ENCODE data around the gene PACC1.
"Not testable (repeated sequence)": the region's sequence is repeated elsewhere in the genome, so short reads cannot be mapped to it uniquely, and the experiment has no call there.

PACC1 gene

GRCh38 chr1:212396638-212397037 is 18.0 kb downstream of the PACC1 start:
- H3K27ac ChIP-seq (ENCODE audit: low read length), result no peak overlapping the region
- peaks cover 28% of the 10 kb centered on the region; the same call in 1 of the 2 replicates for H3K79me2 ChIP-seq (ENCODE audit: insufficient read depth, low read length)
- no peaks in the 10 kb centered on the region for H3K4me1 ChIP-seq (ENCODE audit: insufficient read depth, low read length)
- no peak overlapping the region for H2AFZ ChIP-seq (ENCODE audit: low read depth, low read length)
- H3K36me3 ChIP-seq (ENCODE audit: insufficient read depth, low read length), result peaks cover 41% of the 10 kb centered on the region
- no peak overlapping the region for H3K4me3 ChIP-seq (ENCODE audit: low read depth in 1 of 2, low read length in 2 of 2)
- peaks cover 18% of the 10 kb centered on the region for H3K9me3 ChIP-seq (ENCODE audit: insufficient read depth, low read length, severe bottlenecking)
- no peak for DNase-seq
- no peak overlapping the region for H3K4me2 ChIP-seq (ENCODE audit: insufficient read depth, low read length)
- no peak overlapping the region for H3K9ac ChIP-seq (ENCODE audit: low read depth, low read length)
- no peaks in the 10 kb centered on the region for H4K20me1 ChIP-seq (ENCODE audit: insufficient read depth, low read length)
- H3K27me3 ChIP-seq (ENCODE audit: insufficient read depth, low read length, poor library complexity), result no peaks in the 10 kb centered on the region
- no peak for ATAC-seq (ENCODE audit: insufficient read depth, low read depth)
- TF ChIP-seq CTCF (IDR thresholded peaks at IDR 0.05; ENCODE audit: borderline replicate concordance, extremely low read depth, low read length, poor library complexity, severe bottlenecking) (no peak), EZH2 (IDR thresholded peaks at IDR 0.05; ENCODE audit: borderline replicate concordance, low read depth, low read length, severe bottlenecking) (no peak)

GRCh38 chr1:212395678-212396437 is 18.8 kb downstream of the PACC1 start:
- Histone ChIP-seq H3K36me3 (ENCODE audit: insufficient read depth, low read length) (peaks cover 41% of the 10 kb centered on the region), H3K79me2 (ENCODE audit: insufficient read depth, low read length) (peaks cover 30% of the 10 kb centered on the region; the same call in 1 of the 2 replicates), H3K9me3 (ENCODE audit: insufficient read depth, low read length, severe bottlenecking) (peaks cover 21% of the 10 kb centered on the region)
- H3K27ac ChIP-seq (ENCODE audit: low read length); H3K4me2 ChIP-seq (ENCODE audit: insufficient read depth, low read length); DNase-seq; H3K4me1 ChIP-seq (ENCODE audit: insufficient read depth, low read length); H3K4me3 ChIP-seq (ENCODE audit: low read depth in 1 of 2, low read length in 2 of 2); H3K9ac ChIP-seq (ENCODE audit: low read depth, low read length); ATAC-seq (ENCODE audit: insufficient read depth, low read depth); H4K20me1 ChIP-seq (ENCODE audit: insufficient read depth, low read length); H2AFZ ChIP-seq (ENCODE audit: low read depth, low read length); H3K27me3 ChIP-seq (ENCODE audit: insufficient read depth, low read length, poor library complexity): not testable (repeated sequence)

- H3K27ac ChIP-seq (ENCODE audit: low read length), result no peak overlapping the region
- H3K36me3 ChIP-seq (ENCODE audit: insufficient read depth, low read length), result peaks cover 62% of the 10 kb centered on the region
- TF ChIP-seq EZH2 (IDR thresholded peaks at IDR 0.05; ENCODE audit: borderline replicate concordance, low read depth, low read length, severe bottlenecking) (no peak), CTCF (IDR thresholded peaks at IDR 0.05; ENCODE audit: borderline replicate concordance, extremely low read depth, low read length, poor library complexity, severe bottlenecking) (no peak)
- DNase-seq, result no peak
- H3K4me3 ChIP-seq (ENCODE audit: low read depth in 1 of 2, low read length in 2 of 2), result no peak overlapping the region
- no peaks in the 10 kb centered on the region for H3K27me3 ChIP-seq (ENCODE audit: insufficient read depth, low read length, poor library complexity)
- H3K9me3 ChIP-seq (ENCODE audit: insufficient read depth, low read length, severe bottlenecking), result peaks cover 10% of the 10 kb centered on the region
- H3K9ac ChIP-seq (ENCODE audit: low read depth, low read length), result no peak overlapping the region
- H3K4me2 ChIP-seq (ENCODE audit: insufficient read depth, low read length), result no peak overlapping the region
- peaks cover 18% of the 10 kb centered on the region; the same call in 1 of the 2 replicates for H3K79me2 ChIP-seq (ENCODE audit: insufficient read depth, low read length)
- no peak overlapping the region for H2AFZ ChIP-seq (ENCODE audit: low read depth, low read length)
- no peak for ATAC-seq (ENCODE audit: insufficient read depth, low read depth)
- H4K20me1 ChIP-seq (ENCODE audit: insufficient read depth, low read length), result peaks cover 10% of the 10 kb centered on the region; the same call in 1 of the 2 replicates
- H3K4me1 ChIP-seq (ENCODE audit: insufficient read depth, low read length), result no peaks in the 10 kb centered on the region
These were observed 25.5 kb downstream of the PACC1 start for GRCh38 chr1:212388985-212389716.

GRCh38 chr1:212386029-212386428 is 28.7 kb downstream of the PACC1 start:
- no peak overlapping the region for H2AFZ ChIP-seq (ENCODE audit: low read depth, low read length)
- no peaks in the 10 kb centered on the region for H3K27me3 ChIP-seq (ENCODE audit: insufficient read depth, low read length, poor library complexity)
- H3K79me2 ChIP-seq (ENCODE audit: insufficient read depth, low read length), result peaks cover 17% of the 10 kb centered on the region; the same call in 1 of the 2 replicates
- H3K36me3 ChIP-seq (ENCODE audit: insufficient read depth, low read length), result peaks cover 91% of the 10 kb centered on the region
- H3K27ac ChIP-seq (ENCODE audit: low read length), result no peak overlapping the region
- TF ChIP-seq CTCF (IDR thresholded peaks at IDR 0.05; ENCODE audit: borderline replicate concordance, extremely low read depth, low read length, poor library complexity, severe bottlenecking) (no peak), EZH2 (IDR thresholded peaks at IDR 0.05; ENCODE audit: borderline replicate concordance, low read depth, low read length, severe bottlenecking) (no peak)
- ATAC-seq (ENCODE audit: insufficient read depth, low read depth), result no peak
- H3K9me3 ChIP-seq (ENCODE audit: insufficient read depth, low read length, severe bottlenecking), result peaks cover 9% of the 10 kb centered on the region
- H3K4me1 ChIP-seq (ENCODE audit: insufficient read depth, low read length), result no peaks in the 10 kb centered on the region
- peaks cover 13% of the 10 kb centered on the region; the same call in 1 of the 2 replicates for H4K20me1 ChIP-seq (ENCODE audit: insufficient read depth, low read length)
- H3K4me2 ChIP-seq (ENCODE audit: insufficient read depth, low read length), result no peak overlapping the region
- no peak for DNase-seq
- no peak overlapping the region for H3K4me3 ChIP-seq (ENCODE audit: low read depth in 1 of 2, low read length in 2 of 2)
- no peak overlapping the region for H3K9ac ChIP-seq (ENCODE audit: low read depth, low read length)
